ENCODE data around the gene RFPL4AL1.

- TF ChIP-seq MAX (IDR thresholded peaks at IDR 0.05) (no peak), YY1 (IDR thresholded peaks at IDR 0.05; ENCODE audit: low read depth) (no peak), REST (IDR thresholded peaks at IDR 0.05; ENCODE audit: low read depth) (no peak), EP300 (IDR thresholded peaks at IDR 0.05; ENCODE audit: borderline replicate concordance) (no peak), EGR1 (IDR thresholded peaks at IDR 0.05) (no peak), NFIC (IDR thresholded peaks at IDR 0.05) (no peak)
Measured at GRCh38 chr19:55738302-55738701, 30.6 kb upstream of the RFPL4AL1 start, which contains the start of gene NLRP9.
